Memory B cell (primary cell): ENCODE measurements around the gene CXCL12.

Experiments
- ATAC-seq: fragments of 150-1000 bp; cut with Tn5 transposase; 2 replicates; pipeline ENCODE4 v1.10.0; 2021; ENCODE audit warnings: low read depth, mild to moderate bottlenecking, moderate library complexity
- DNase-seq, 2 donors: peaks; one replicate each; pipeline ENCODE4 v3.0.0; 2022; ENCODE audit warnings: low spot score in 2 of 2
- H3K27ac Mint-ChIP-seq: one replicate; pipeline ENCODE4 v1.8.0; 2022; ENCODE audit warnings: mild to moderate bottlenecking, moderate library complexity, mixed read lengths
- H3K27me3 Mint-ChIP-seq: one replicate; pipeline ENCODE4 v1.8.0; 2022; ENCODE audit warnings: mixed read lengths
- H3K36me3 Mint-ChIP-seq: one replicate; pipeline ENCODE4 v1.8.0; 2022; ENCODE audit warnings: mild to moderate bottlenecking, mixed read lengths
- H3K4me1 Mint-ChIP-seq: one replicate; pipeline ENCODE4 v1.8.0; 2022; ENCODE audit warnings: mixed read lengths
- H3K4me3 Mint-ChIP-seq: one replicate; pipeline ENCODE4 v1.8.0; 2022; ENCODE audit warnings: mild to moderate bottlenecking, moderate library complexity, mixed read lengths
- H3K9me3 Mint-ChIP-seq: one replicate; pipeline ENCODE4 v1.8.0; 2022; ENCODE audit warnings: mixed read lengths

Gene CXCL12

GRCh38 chr10:44385026-44385695, at the start of gene CXCL12:
CXCL12 (minus strand) TSS chr10:44385097; CDS start chr10:44385005, 92 bp downstream.
- peaks cover 7% of the 10 kb centered on the region for H3K27me3 Mint-ChIP-seq
- ATAC-seq (no peak), DNase-seq (no peak)
- H3K36me3 Mint-ChIP-seq, result no peaks in the 10 kb centered on the region
- no peak within 1 kb of the TSS for H3K4me3 Mint-ChIP-seq
- H3K27ac Mint-ChIP-seq, result no peak within 1 kb of the TSS
- H3K9me3 Mint-ChIP-seq, result no peaks in the 10 kb centered on the region
- no peaks in the 10 kb centered on the region for H3K4me1 Mint-ChIP-seq

- H3K27me3 Mint-ChIP-seq, result no peaks in the 10 kb centered on the region
- peaks cover 8% of the 10 kb centered on the region for H3K9me3 Mint-ChIP-seq
- DNase-seq (no peak), ATAC-seq (no peak)
- H3K4me3 Mint-ChIP-seq, result no peak overlapping the region
- no peaks in the 10 kb centered on the region for H3K4me1 Mint-ChIP-seq
- no peak overlapping the region for H3K27ac Mint-ChIP-seq
- no peaks in the 10 kb centered on the region for H3K36me3 Mint-ChIP-seq
Observed at GRCh38 chr10:44427479-44427878, 42.6 kb upstream of the CXCL12 start.

- H3K27me3 Mint-ChIP-seq, result no peaks in the 10 kb centered on the region
- H3K27ac Mint-ChIP-seq, result no peak overlapping the region
- no peaks in the 10 kb centered on the region for H3K4me1 Mint-ChIP-seq
- no peak overlapping the region for H3K4me3 Mint-ChIP-seq
- DNase-seq (no peak), ATAC-seq (no peak)
- H3K9me3 Mint-ChIP-seq, result peaks cover 7% of the 10 kb centered on the region
- no peaks in the 10 kb centered on the region for H3K36me3 Mint-ChIP-seq
Observed at GRCh38 chr10:44427037-44427436, 42.1 kb upstream of the CXCL12 start.

GRCh38 chr10:44426247-44427034, 41.5 kb upstream of the CXCL12 start:
- H3K27me3 Mint-ChIP-seq, result no peaks in the 10 kb centered on the region
- DNase-seq, result no peak

GRCh38 chr10:44425466-44425865, 40.6 kb upstream of the CXCL12 start:
- no peaks in the 10 kb centered on the region for H3K9me3 Mint-ChIP-seq
- no peak for ATAC-seq
- no peak overlapping the region for H3K27ac Mint-ChIP-seq
- no peaks in the 10 kb centered on the region for H3K36me3 Mint-ChIP-seq
- H3K4me1 Mint-ChIP-seq, result no peaks in the 10 kb centered on the region
- no peak for DNase-seq
- H3K4me3 Mint-ChIP-seq, result no peak overlapping the region
- no peaks in the 10 kb centered on the region for H3K27me3 Mint-ChIP-seq

More at GRCh38 chr10:44426247-44427034, 41.5 kb upstream of the CXCL12 start:
- no peak for ATAC-seq
- Mint-ChIP-seq H3K27ac (no peak overlapping the region), H3K36me3 (no peaks in the 10 kb centered on the region), H3K9me3 (peaks cover 5% of the 10 kb centered on the region), H3K4me3 (no peak overlapping the region), H3K4me1 (no peaks in the 10 kb centered on the region)

- H3K4me3 Mint-ChIP-seq, result no peak overlapping the region
- no peak overlapping the region for H3K27ac Mint-ChIP-seq
- H3K4me1 Mint-ChIP-seq, result no peaks in the 10 kb centered on the region
- ATAC-seq (no peak), DNase-seq (no peak)
- no peaks in the 10 kb centered on the region for H3K36me3 Mint-ChIP-seq
- H3K27me3 Mint-ChIP-seq, result no peaks in the 10 kb centered on the region
- H3K9me3 Mint-ChIP-seq, result no peaks in the 10 kb centered on the region
Observed at GRCh38 chr10:44424957-44425356, 40.1 kb upstream of the CXCL12 start.

GRCh38 chr10:44424298-44424697, 39.4 kb upstream of the CXCL12 start:
- Mint-ChIP-seq H3K36me3 (no peaks in the 10 kb centered on the region), H3K4me1 (no peaks in the 10 kb centered on the region), H3K27me3 (no peaks in the 10 kb centered on the region), H3K9me3 (no peaks in the 10 kb centered on the region), H3K4me3 (no peak overlapping the region), H3K27ac (no peak overlapping the region)
- ATAC-seq, result no peak
- DNase-seq, result no peak

- Mint-ChIP-seq H3K27ac (no peak overlapping the region), H3K4me1 (no peaks in the 10 kb centered on the region), H3K4me3 (no peak overlapping the region), H3K9me3 (peaks cover under 1% of the 10 kb centered on the region), H3K36me3 (no peaks in the 10 kb centered on the region), H3K27me3 (peaks cover 1% of the 10 kb centered on the region)
- DNase-seq (no peak), ATAC-seq (no peak)
Observed at GRCh38 chr10:44422570-44423101, 37.7 kb upstream of the CXCL12 start.

- no peaks in the 10 kb centered on the region for H3K4me1 Mint-ChIP-seq
- H3K27me3 Mint-ChIP-seq, result peaks cover 5% of the 10 kb centered on the region
- no peak overlapping the region for H3K4me3 Mint-ChIP-seq
- H3K9me3 Mint-ChIP-seq, result peaks cover 5% of the 10 kb centered on the region
- H3K27ac Mint-ChIP-seq, result no peak overlapping the region
- no peaks in the 10 kb centered on the region for H3K36me3 Mint-ChIP-seq
- ATAC-seq (no peak), DNase-seq (no peak)
Observed at GRCh38 chr10:44422153-44422552, 37.3 kb upstream of the CXCL12 start.

- no peaks in the 10 kb centered on the region for H3K36me3 Mint-ChIP-seq
- H3K27ac Mint-ChIP-seq, result no peak overlapping the region
- H3K9me3 Mint-ChIP-seq, result peaks cover 5% of the 10 kb centered on the region
Observed at GRCh38 chr10:44419790-44420549, 35.1 kb upstream of the CXCL12 start.

GRCh38 chr10:44418637-44419036, 33.7 kb upstream of the CXCL12 start:
- Mint-ChIP-seq H3K36me3 (no peaks in the 10 kb centered on the region), H3K4me3 (no peak overlapping the region), H3K4me1 (no peaks in the 10 kb centered on the region), H3K9me3 (peaks cover 5% of the 10 kb centered on the region), H3K27me3 (peaks cover 5% of the 10 kb centered on the region), H3K27ac (no peak overlapping the region)
- DNase-seq (no peak), ATAC-seq (no peak)

More at GRCh38 chr10:44419790-44420549, 35.1 kb upstream of the CXCL12 start:
- ATAC-seq (no peak), DNase-seq (no peak)
- H3K4me1 Mint-ChIP-seq, result no peaks in the 10 kb centered on the region
- no peak overlapping the region for H3K4me3 Mint-ChIP-seq
- H3K27me3 Mint-ChIP-seq, result peaks cover 5% of the 10 kb centered on the region

GRCh38 chr10:44417761-44418160, 32.9 kb upstream of the CXCL12 start:
- Mint-ChIP-seq H3K27ac (no peak overlapping the region), H3K36me3 (no peaks in the 10 kb centered on the region), H3K4me3 (no peak overlapping the region), H3K27me3 (peaks cover 5% of the 10 kb centered on the region), H3K4me1 (no peaks in the 10 kb centered on the region), H3K9me3 (peaks cover 6% of the 10 kb centered on the region)
- ATAC-seq, result no peak
- no peak for DNase-seq

- ATAC-seq (no peak), DNase-seq (no peak)
- H3K4me3 Mint-ChIP-seq, result no peak overlapping the region
- H3K27me3 Mint-ChIP-seq, result peaks cover 5% of the 10 kb centered on the region
- no peaks in the 10 kb centered on the region for H3K4me1 Mint-ChIP-seq
- no peak overlapping the region for H3K27ac Mint-ChIP-seq
- H3K9me3 Mint-ChIP-seq, result peaks cover 6% of the 10 kb centered on the region
- H3K36me3 Mint-ChIP-seq, result no peaks in the 10 kb centered on the region
Observed at GRCh38 chr10:44416936-44417335, 32.0 kb upstream of the CXCL12 start.
